Neural progenitor cell (in vitro differentiated cells): Measurements from ENCODE around the gene SND1.

Experiments
- EZH2 ChIP-seq: fragments of 200-600 bp; sonication (generic); IDR thresholded peaks from 2 replicates; pipeline ENCODE4 v1.6.1; 2017; ENCODE audit warnings: antibody characterized with exemption, mild to moderate bottlenecking, moderate library complexity
- EZH2phosphoT487 ChIP-seq: fragments of 200-600 bp; sonication (generic); IDR thresholded peaks from 2 replicates; pipeline ENCODE4 v1.6.1; 2017; ENCODE audit warnings: antibody characterized with exemption
- TF ChIP-seq, protein P1 (sequence below): fragments of 200-600 bp; sonication (generic); IDR thresholded peaks from 2 replicates; pipeline ENCODE4 v1.5.1; 2017; ENCODE audit warnings: antibody characterized with exemption, mild to moderate bottlenecking

DNA sequence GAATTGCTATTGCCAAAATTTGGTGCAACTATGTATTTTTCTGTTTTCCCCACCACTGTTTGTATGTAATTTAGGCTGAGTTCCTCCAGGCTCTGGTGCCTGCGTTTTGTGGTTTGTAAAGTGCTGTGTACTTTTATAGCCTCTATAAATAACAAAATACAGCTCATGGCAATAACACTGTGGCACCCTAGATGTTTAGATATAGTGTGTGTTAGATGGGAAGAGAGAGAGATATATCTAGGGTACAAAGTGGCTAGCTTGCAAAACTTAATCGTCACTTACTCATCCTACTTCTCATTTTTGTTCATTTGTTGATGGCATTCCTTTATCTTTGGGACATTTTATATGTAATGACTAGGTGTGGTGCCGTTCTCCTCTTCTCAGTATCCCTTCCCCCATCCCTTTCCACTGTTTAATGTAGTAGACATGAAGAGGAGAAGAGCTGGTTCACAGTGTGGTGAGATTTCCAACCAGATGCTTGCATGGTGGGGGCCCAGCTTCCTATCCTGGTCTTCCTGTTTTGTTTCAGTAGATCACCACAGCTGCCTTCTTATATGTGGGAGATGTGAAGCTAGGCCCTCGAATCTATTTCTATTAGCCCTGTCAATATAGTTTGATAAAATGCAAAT is 115.0 kb downstream of the SND1 start:
- TF ChIP-seq, protein P1, sequence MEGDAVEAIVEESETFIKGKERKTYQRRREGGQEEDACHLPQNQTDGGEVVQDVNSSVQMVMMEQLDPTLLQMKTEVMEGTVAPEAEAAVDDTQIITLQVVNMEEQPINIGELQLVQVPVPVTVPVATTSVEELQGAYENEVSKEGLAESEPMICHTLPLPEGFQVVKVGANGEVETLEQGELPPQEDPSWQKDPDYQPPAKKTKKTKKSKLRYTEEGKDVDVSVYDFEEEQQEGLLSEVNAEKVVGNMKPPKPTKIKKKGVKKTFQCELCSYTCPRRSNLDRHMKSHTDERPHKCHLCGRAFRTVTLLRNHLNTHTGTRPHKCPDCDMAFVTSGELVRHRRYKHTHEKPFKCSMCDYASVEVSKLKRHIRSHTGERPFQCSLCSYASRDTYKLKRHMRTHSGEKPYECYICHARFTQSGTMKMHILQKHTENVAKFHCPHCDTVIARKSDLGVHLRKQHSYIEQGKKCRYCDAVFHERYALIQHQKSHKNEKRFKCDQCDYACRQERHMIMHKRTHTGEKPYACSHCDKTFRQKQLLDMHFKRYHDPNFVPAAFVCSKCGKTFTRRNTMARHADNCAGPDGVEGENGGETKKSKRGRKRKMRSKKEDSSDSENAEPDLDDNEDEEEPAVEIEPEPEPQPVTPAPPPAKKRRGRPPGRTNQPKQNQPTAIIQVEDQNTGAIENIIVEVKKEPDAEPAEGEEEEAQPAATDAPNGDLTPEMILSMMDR, result no peak
- TF ChIP-seq EZH2phosphoT487 (no peak), EZH2 (no peak)
